Lower lobe of right lung (tissue), 2 donors: ENCODE measurements around the gene FAM124A. TPM values are rescaled to one million over a fixed set of nuclear protein-coding genes. Genes with fewer than 3 reads are reported as not detected.

ENCODE experiments used
- ATAC-seq, 2 donors: fragments of 200-7000 bp; cut with Tn5 transposase; one replicate each; pipeline ENCODE4 v1.9.1; 2020 to 2022; ENCODE audit warnings: mild to moderate bottlenecking in 2 of 2, moderate library complexity in 2 of 2
- DNase-seq: peaks from one replicate; pipeline ENCODE4 v3.0.0-alpha.2; 2020
- H3K27ac ChIP-seq: fragments of 200-600 bp; one replicate; pipeline ENCODE4 v1.8.0; 2022
- H3K27me3 ChIP-seq: fragments of 200-600 bp; one replicate; pipeline ENCODE4 v1.8.0; 2022; ENCODE audit warnings: low read depth
- H3K36me3 ChIP-seq: fragments of 200-600 bp; one replicate; pipeline ENCODE4 v1.8.0; 2022; ENCODE audit warnings: mild to moderate bottlenecking
- H3K4me1 ChIP-seq: fragments of 200-600 bp; one replicate; pipeline ENCODE4 v1.8.0; 2022
- H3K4me3 ChIP-seq: fragments of 200-600 bp; one replicate; pipeline ENCODE4 v1.8.0; 2022; ENCODE audit warnings: mild to moderate bottlenecking
- H3K9me3 ChIP-seq: fragments of 200-600 bp; one replicate; pipeline ENCODE4 v1.8.0; 2022
- intact Hi-C: fragments of 100-400 bp; cut with DNase I; formaldehyde crosslinking; loops from one replicate; pipeline ENCODE4 v1.11.0; 2022
- total RNA-seq: library from RNA; stranded (reverse); fragmentation: NEBNext Ultra II Directional; extraction: Animal tissue kit (Norgen Biotek cat#: 25700); gene quantifications from one replicate; pipeline ENCODE4 v1.2.1, GENCODE V29; 2021
- TF ChIP-seq, protein P1 (sequence below): fragments of 200-600 bp; IDR thresholded peaks from one replicate; pipeline ENCODE4 v1.8.0; 2022; ENCODE audit warnings: antibody characterized with exemption, mild to moderate bottlenecking
- donor health status: DM: no; HTN: yes; CAD: no; lungs with severe emphysema.

The FAM124A gene
- total RNA-seq, 1 donor from 2014 or later: 4.1 TPM

DNA sequence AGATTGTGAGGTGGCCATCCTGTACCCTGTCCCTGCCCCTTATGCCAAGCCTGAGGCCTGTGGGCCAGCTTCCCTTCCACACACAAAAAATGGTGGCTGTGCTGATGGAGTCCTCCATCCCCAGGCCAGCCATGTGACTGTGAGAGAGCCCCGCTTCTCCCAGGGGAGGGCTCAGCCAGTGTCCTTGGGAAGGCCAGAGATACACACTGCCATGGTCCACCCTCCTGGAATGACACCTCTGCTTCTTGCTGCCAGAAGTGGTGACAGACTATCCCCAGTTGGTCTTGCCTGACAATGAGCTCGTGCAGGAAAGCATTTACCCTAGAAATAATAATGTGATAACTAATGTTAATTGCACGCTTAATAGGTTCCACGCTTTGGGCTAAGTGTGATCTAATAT lies 38.0 kb downstream of the FAM124A start:
- Histone ChIP-seq H3K4me3 (no peak overlapping the region), H3K36me3 (no peaks in the 10 kb centered on the region), H3K4me1 (no peaks in the 10 kb centered on the region), H3K27me3 (no peaks in the 10 kb centered on the region), H3K27ac (no peak overlapping the region), H3K9me3 (no peaks in the 10 kb centered on the region)
- TF ChIP-seq, protein P1, sequence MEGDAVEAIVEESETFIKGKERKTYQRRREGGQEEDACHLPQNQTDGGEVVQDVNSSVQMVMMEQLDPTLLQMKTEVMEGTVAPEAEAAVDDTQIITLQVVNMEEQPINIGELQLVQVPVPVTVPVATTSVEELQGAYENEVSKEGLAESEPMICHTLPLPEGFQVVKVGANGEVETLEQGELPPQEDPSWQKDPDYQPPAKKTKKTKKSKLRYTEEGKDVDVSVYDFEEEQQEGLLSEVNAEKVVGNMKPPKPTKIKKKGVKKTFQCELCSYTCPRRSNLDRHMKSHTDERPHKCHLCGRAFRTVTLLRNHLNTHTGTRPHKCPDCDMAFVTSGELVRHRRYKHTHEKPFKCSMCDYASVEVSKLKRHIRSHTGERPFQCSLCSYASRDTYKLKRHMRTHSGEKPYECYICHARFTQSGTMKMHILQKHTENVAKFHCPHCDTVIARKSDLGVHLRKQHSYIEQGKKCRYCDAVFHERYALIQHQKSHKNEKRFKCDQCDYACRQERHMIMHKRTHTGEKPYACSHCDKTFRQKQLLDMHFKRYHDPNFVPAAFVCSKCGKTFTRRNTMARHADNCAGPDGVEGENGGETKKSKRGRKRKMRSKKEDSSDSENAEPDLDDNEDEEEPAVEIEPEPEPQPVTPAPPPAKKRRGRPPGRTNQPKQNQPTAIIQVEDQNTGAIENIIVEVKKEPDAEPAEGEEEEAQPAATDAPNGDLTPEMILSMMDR: no peak
- intact Hi-C loops: no loop called here
- ATAC-seq (no peak), DNase-seq (no peak)

DNA sequence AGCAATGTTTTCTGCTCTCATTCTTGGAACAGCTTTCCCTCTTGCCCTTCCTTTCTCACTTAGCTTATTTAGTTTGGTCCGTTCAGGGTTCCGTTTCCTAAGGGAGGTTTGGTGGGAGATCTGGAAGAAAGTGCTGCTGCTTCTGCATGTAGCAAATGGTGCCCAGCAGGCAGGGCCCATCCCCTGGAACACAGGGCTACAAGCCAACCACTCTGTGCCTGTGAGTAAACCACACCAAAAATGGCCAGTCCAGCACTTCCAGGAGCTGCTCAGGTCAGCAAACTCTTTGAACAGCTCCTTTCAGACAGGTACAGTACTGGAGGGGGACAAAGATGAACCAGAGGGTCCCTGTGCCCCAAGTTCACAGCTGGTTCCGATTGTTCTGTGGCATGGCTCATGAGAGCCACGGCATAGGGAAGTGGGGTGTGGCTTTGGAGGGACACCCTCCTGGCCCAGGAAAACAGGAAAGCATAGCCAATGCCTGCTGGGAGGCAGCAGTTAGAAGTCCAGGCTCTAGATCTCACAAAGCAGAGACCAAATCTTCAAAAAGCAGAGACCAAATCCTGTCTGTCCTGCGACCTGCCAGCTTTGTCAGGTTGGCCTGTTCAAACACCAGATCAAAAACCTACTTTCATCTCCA lies 39.5 kb downstream of the FAM124A start:
- Histone ChIP-seq H3K36me3 (no peaks in the 10 kb centered on the region), H3K4me3 (no peak overlapping the region), H3K27ac (no peak overlapping the region), H3K27me3 (no peaks in the 10 kb centered on the region), H3K9me3 (no peaks in the 10 kb centered on the region), H3K4me1 (no peaks in the 10 kb centered on the region)
- DNase-seq (no peak), ATAC-seq (no peak)
- intact Hi-C loops: no loop called here
- TF ChIP-seq, protein P1: no peak

DNA sequence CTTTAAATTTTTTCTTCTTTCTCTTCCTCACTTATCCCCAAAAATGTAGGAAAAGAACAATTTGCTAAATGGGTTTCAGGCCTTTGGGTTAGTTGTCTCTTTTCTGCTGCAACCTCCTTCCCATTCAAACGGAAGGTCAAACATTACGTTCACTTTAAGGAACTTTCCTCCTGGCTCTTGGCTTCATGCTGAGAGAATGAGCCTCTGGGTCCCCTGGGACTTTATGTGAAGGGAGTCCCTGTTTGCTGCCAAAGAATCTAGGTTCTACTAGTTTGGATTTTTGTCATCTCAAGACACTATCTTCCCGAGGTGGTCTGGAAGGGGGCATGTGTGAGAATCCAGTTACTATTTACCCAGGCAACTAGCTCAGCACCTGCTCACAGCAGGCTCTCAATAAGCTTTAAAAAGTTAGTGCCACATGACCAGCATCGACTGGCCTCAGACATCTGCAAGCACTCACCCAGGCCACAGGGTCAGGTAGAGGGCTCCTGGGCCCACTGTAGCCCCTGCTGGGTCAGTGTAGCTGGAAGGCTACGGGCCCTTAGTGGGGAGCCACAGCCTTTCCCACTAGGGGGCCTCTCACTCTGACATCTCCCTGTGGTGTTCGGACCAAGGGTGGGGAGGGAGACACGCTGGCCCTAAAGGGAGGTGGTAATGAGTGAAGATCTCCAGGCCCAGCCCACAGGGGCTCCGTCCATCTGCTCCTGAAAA lies 40.5 kb downstream of the FAM124A start:
- H3K27ac ChIP-seq: no peak overlapping the region
- ATAC-seq: no peak

DNA sequence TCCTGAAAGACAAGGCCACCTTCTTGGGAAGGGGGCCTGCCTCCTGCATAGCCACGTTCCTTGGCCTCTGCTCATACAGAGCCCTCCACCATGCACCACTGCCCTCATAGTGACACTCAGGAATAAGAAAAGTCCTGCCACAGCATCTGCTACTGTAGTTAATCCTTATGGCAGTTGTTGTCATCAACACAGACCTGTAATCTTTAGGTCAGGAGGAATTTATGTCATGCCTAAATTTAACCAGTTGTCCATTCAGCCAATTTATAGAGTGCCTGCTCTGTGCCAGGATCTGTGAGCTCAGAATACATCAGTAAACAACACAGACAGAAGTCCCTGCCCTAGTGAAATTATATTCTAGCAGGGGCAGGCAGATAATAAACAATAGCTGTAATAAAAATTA lies 44.4 kb downstream of the FAM124A start:
- no peak for ATAC-seq
- TF ChIP-seq, protein P1: no peak
- H3K27me3 ChIP-seq: no peaks in the 10 kb centered on the region
- no peaks in the 10 kb centered on the region for H3K9me3 ChIP-seq
- intact Hi-C loops: no loop called here
- no peak overlapping the region for H3K4me3 ChIP-seq
- H3K36me3 ChIP-seq: no peaks in the 10 kb centered on the region
- no peak overlapping the region for H3K27ac ChIP-seq
- no peaks in the 10 kb centered on the region for H3K4me1 ChIP-seq
- no peak for DNase-seq

More for the DNA sequence above, 40.5 kb downstream of the FAM124A start:
- DNase-seq: no peak
- Histone ChIP-seq H3K27me3 (no peaks in the 10 kb centered on the region), H3K36me3 (no peaks in the 10 kb centered on the region), H3K4me3 (no peak overlapping the region), H3K4me1 (no peaks in the 10 kb centered on the region), H3K9me3 (no peaks in the 10 kb centered on the region)
- intact Hi-C loops: no loop called here
- TF ChIP-seq, protein P1: no peak

DNA sequence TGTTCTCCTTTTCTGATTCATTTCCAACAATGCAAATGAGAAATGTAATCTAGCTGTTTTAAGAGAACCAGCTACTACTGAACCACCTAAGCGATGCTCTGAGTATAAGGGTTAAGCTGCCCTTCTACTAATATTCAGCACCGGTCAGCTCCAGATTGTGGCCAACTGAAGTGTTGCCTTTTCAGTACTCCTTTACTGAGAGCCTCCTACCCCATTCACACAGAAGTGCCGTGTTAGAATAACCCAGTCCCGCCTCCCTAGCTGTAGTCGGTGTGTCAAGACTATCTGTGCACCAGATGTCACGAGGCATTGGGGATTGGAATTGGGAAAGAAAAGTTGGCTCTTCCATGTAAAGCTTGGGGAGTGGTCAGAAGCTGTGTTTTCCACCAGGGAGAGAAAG lies 45.4 kb downstream of the FAM124A start:
- no peak overlapping the region for H3K27ac ChIP-seq
- no peaks in the 10 kb centered on the region for H3K9me3 ChIP-seq
- intact Hi-C loops: no loop called here
- ATAC-seq (no peak), DNase-seq (no peak)
- TF ChIP-seq, protein P1: no peak
- no peak overlapping the region for H3K4me3 ChIP-seq
- no peaks in the 10 kb centered on the region for H3K27me3 ChIP-seq
- no peaks in the 10 kb centered on the region for H3K4me1 ChIP-seq
- no peaks in the 10 kb centered on the region for H3K36me3 ChIP-seq
